ENCODE measurements around the gene DMRT3. TPM values are rescaled to one million over a fixed set of nuclear protein-coding genes. Genes with fewer than 3 reads are reported as not detected.
A peak's percentile ranks its signal among the peaks of the same experiment; 100 is the strongest.

DMRT3 gene
- total RNA-seq, 4 donors from 2014 or later = 0.12 TPM; not detected in 3

DNA sequence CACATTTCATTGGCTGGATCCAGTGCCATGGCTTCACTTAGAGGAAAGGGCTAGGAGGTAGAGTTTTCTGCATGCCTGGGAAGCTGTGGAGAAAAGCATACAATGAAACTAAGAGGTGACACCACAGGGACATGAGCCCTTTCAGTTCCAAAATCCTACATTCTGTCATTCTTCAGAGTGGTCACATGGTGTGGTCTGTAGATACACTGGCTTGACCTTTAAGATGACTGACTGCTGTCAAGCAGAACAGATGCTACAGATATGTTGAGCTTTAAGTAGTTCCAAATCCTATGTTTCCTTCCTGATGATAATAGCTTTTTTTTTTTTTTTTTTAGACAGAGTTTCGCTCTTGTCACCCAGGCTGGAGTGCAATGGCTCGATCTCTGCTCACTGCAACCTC lies 26.2 kb downstream of the DMRT3 start:
- TF ChIP-seq POLR2A (IDR thresholded peaks at IDR 0.05) (no peak), POLR2AphosphoS5 (IDR thresholded peaks at IDR 0.05) (no peak)
- TF ChIP-seq, protein P1, sequence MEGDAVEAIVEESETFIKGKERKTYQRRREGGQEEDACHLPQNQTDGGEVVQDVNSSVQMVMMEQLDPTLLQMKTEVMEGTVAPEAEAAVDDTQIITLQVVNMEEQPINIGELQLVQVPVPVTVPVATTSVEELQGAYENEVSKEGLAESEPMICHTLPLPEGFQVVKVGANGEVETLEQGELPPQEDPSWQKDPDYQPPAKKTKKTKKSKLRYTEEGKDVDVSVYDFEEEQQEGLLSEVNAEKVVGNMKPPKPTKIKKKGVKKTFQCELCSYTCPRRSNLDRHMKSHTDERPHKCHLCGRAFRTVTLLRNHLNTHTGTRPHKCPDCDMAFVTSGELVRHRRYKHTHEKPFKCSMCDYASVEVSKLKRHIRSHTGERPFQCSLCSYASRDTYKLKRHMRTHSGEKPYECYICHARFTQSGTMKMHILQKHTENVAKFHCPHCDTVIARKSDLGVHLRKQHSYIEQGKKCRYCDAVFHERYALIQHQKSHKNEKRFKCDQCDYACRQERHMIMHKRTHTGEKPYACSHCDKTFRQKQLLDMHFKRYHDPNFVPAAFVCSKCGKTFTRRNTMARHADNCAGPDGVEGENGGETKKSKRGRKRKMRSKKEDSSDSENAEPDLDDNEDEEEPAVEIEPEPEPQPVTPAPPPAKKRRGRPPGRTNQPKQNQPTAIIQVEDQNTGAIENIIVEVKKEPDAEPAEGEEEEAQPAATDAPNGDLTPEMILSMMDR (IDR thresholded peaks at IDR 0.05) = no peak
- 70% methylated on average over 2 of the region's 2 CpGs; no CpG with 5 or more reads in 1 of the 2 donors for WGBS, 2 donors (ENCODE audit: low coverage in 1 of 2)
- no peaks in the 10 kb centered on the region for H3K36me3 ChIP-seq
- peaks cover 0 to 4% (median 0%) of the 10 kb centered on the region in 3 donors for H3K9me3 ChIP-seq
- ATAC-seq = no peak
- peaks cover 0 to 13% (median 0%) of the 10 kb centered on the region in 3 donors for H3K4me1 ChIP-seq
- H3K27me3 ChIP-seq = peaks cover 41% of the 10 kb centered on the region
- H3K27ac ChIP-seq = no peak overlapping the region
- no peak overlapping the region for H3K4me3 ChIP-seq

DNA sequence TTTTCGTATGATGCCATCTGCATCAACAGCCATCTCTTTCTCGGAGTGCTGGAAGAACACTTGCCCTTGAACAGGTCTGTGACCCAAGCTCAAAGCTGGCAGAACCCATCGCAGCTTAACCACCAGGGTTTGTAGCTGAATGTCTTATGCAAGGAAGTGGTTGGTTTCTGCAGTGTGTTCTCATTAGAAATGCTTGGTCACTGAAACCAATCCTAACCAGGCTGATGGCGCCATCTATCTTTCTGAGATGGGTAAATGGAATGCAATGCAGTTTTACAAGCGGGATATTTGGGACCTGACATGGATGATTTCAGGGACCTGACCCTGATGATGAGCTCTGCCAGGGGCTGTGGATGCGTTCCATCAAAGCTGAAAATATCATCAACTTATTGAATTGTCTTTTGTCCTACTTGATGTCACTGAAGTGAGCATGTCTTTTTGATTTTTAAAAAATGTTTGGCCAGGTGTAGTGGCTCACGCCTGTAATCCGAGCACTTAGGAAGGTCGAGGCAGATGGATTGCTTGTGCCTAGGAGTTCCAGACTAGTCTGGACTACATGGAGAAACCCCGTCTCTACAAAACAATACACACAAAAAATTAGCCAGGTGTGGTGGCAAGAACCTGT lies 28.7 kb downstream of the DMRT3 start:
- H3K36me3 ChIP-seq = no peaks in the 10 kb centered on the region
- peaks cover 64% of the 10 kb centered on the region for H3K27me3 ChIP-seq
- H3K9me3 ChIP-seq = no peaks in the 10 kb centered on the region
- ATAC-seq = no peak
- WGBS, 2 donors (ENCODE audit: low coverage in 1 of 2) = 58 to 66% methylated on average over 6 to 7 of the region's 10 CpGs
- no peak overlapping the region for H3K4me3 ChIP-seq
- H3K4me1 ChIP-seq = no peaks in the 10 kb centered on the region
- no peak overlapping the region for H3K27ac ChIP-seq
- TF ChIP-seq, protein P1 (IDR thresholded peaks at IDR 0.05) = peak in 2 of 4 experiments; percentile 16 to 42
- no peak for TF ChIP-seq POLR2A (IDR thresholded peaks at IDR 0.05)

DNA sequence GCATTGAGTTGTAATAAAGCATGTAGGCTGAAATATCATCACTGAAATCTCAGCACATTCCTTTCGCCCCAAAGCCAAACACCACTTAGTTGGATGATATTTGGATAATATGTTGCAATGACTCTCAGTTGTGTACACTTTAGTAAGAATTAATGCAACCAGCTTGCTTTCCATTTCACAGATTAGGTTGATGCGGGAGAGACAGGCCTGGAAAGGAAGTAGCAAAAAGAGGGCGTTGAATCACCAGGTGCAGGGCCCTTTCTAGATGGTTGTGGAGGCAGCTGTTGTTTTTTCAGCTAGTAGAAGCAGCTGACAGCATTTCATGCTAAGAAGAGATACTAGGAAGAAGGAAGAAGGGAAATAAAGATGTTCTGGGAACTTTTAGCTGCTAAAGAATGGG lies 30.9 kb downstream of the DMRT3 start:
- WGBS, 2 donors (ENCODE audit: low coverage in 1 of 2) = 73 to 100% methylated on average over 1 to 3 of the region's 3 CpGs
- no peak for ATAC-seq

DNA sequence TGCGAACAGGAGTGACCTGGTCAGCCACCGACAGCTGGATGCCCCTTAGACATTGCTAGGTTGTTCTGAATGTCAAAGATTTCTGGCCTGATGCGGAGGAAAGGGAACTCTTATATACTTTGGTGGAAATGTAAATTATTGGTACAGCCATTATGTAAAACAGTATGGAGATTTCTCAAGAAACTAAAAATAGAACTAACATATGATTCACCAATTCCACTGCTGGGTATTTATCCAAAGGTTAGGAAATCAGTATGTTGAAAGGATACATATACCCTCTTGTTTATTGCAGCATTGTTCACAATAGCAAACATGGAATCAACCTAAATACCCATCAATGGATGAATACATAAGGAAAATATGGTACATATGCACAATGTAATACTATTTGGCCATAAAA lies 31.8 kb downstream of the DMRT3 start:
- peaks cover 68% of the 10 kb centered on the region for H3K27me3 ChIP-seq
- no peak for ATAC-seq
- H3K36me3 ChIP-seq = no peaks in the 10 kb centered on the region
- H3K4me1 ChIP-seq = no peaks in the 10 kb centered on the region
- H3K27ac ChIP-seq = no peak overlapping the region
- no peaks in the 10 kb centered on the region for H3K9me3 ChIP-seq
- WGBS, 2 donors (ENCODE audit: low coverage in 1 of 2) = 74 to 92% methylated on average over 3 of the region's 3 CpGs
- TF ChIP-seq POLR2AphosphoS5 (IDR thresholded peaks at IDR 0.05) (no peak), EP300 (IDR thresholded peaks at IDR 0.05) (no peak), POLR2A (IDR thresholded peaks at IDR 0.05) (no peak)
- TF ChIP-seq, protein P1 (IDR thresholded peaks at IDR 0.05) = no peak
- H3K4me3 ChIP-seq = no peak overlapping the region

More for the DNA sequence above, 30.9 kb downstream of the DMRT3 start:
- TF ChIP-seq POLR2A (IDR thresholded peaks at IDR 0.05) = no peak
- Histone ChIP-seq H3K4me1 (no peaks in the 10 kb centered on the region), H3K9me3 (no peaks in the 10 kb centered on the region), H3K27ac (no peak overlapping the region), H3K36me3 (no peaks in the 10 kb centered on the region), H3K27me3 (peaks cover 75% of the 10 kb centered on the region), H3K4me3 (no peak overlapping the region)

DNA sequence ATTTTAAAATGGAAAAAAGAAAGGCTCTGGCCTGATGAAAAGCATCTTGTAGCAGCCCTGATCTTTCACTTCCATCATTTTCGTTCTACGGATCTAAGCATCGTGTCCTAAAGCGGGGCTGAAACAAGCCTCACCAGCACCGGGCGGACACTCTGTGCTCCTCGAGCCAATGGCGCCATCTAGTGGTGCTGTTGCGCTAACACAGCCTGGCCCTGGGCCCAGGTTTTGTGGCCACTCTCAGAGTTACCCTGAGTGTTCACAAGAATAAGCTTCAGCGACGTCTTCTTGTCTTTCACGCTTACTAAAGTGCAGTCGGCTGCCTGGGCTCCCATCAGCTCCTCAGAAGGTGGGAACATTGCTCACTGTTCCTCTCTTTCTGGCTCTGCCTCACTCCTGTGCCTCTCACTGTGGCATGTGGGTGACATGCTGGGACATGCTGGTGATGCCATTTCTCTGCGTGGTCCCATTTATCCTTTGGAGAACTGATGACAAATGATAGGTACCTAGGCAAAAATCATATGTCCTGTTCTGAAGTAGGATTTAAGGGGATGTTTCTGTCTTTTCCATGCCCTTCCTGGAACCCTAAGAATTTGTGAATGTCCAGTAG lies 32.7 kb downstream of the DMRT3 start:
- Histone ChIP-seq H3K9me3 (no peaks in the 10 kb centered on the region), H3K27me3 (peaks cover 61% of the 10 kb centered on the region), H3K36me3 (no peaks in the 10 kb centered on the region), H3K27ac (no peak overlapping the region), H3K4me1 (no peaks in the 10 kb centered on the region), H3K4me3 (no peak overlapping the region)
- WGBS, 2 donors (ENCODE audit: low coverage in 1 of 2) = 6 to 11% methylated on average over 12 to 13 of the region's 14 CpGs
- TF ChIP-seq POLR2A (IDR thresholded peaks at IDR 0.05) (no peak), EP300 (IDR thresholded peaks at IDR 0.05) (no peak), POLR2AphosphoS5 (IDR thresholded peaks at IDR 0.05) (peak; percentile 15)
- TF ChIP-seq, protein P1 (IDR thresholded peaks at IDR 0.05) = peak; percentile 81 to 94 (median 87)
- ATAC-seq = peak; percentile 94

Measured in gastroesophageal sphincter (tissue), 4 donors.